PC-3 (cell line): ENCODE measurements around the gene FUT8. TPM values are rescaled to one million over a fixed set of nuclear protein-coding genes. Genes with fewer than 3 reads are reported as not detected.
A peak's percentile ranks its signal among the peaks of the same experiment; 100 is the strongest.

Source experiments
- ATAC-seq: fragments of 200-7000 bp; cut with Tn5 transposase; 2 replicates; pipeline ENCODE4 v1.9.1; 2020; ENCODE audit warnings: mild to moderate bottlenecking, moderate library complexity
- BruUV-seq: library from RNA; stranded (reverse); fragments of 400-500 nt; replicated peaks from 2 replicates; lab custom pipeline; 2021; lab: Mats Ljungman, UMichigan
- CTCF ChIA-PET: fragments of 300-600 bp; sonication (Branson Sonifier 250); formaldehyde crosslinking; loops from one replicate; lab custom pipeline; 2022; ENCODE audit warnings: antibody characterized with exemption; lab: Charles Lee
- POLR2A ChIA-PET: fragments of 300-600 bp; sonication (Branson Sonifier 250); formaldehyde crosslinking; loops from one replicate; lab custom pipeline; 2022; ENCODE audit warnings: antibody characterized with exemption; ENCODE audit not compliant: unreplicated experiment; lab: Charles Lee
- DNase-seq: peaks from one replicate; pipeline ENCODE4 v3.0.0-alpha.2; 2015
- H2AFZ ChIP-seq: fragments of 300-600 bp; sonication (generic); 2 replicates; pipeline ENCODE4 v1.6.0; 2016; ENCODE audit warnings: antibody characterized with exemption, low read length
- H3F3A ChIP-seq: fragments of 300-600 bp; sonication (generic); one replicate; pipeline ENCODE4 v1.6.0; 2017; ENCODE audit warnings: antibody characterized with exemption, low read length, control low read depth, mild to moderate bottlenecking; ENCODE audit not compliant: unreplicated experiment
- H3K27ac ChIP-seq: fragments of 300-600 bp; sonication (generic); 2 replicates; pipeline ENCODE4 v1.5.1; 2016; ENCODE audit warnings: mild to moderate bottlenecking, low read length
- H3K27me3 ChIP-seq: fragments of 300-600 bp; sonication (generic); 2 replicates; pipeline ENCODE4 v1.6.1; 2016; ENCODE audit warnings: low read length, mixed read lengths
- H3K36me3 ChIP-seq: fragments of 300-600 bp; sonication (generic); 2 replicates; pipeline ENCODE4 v1.6.1; 2016; ENCODE audit warnings: low read depth, mixed run types, low read length, mixed read lengths
- H3K4me1 ChIP-seq: fragments of 300-600 bp; sonication (generic); 2 replicates; pipeline ENCODE4 v1.5.1; 2016; ENCODE audit warnings: low read length; ENCODE audit not compliant: insufficient read depth
- H3K4me2 ChIP-seq: fragments of 300-600 bp; sonication (generic); 2 replicates; pipeline ENCODE4 v1.6.0; 2016; ENCODE audit warnings: low read length
- H3K4me3 ChIP-seq: fragments of 300-600 bp; sonication (generic); 2 replicates; pipeline ENCODE4 v1.5.1; 2016; ENCODE audit warnings: mild to moderate bottlenecking, low read length, mixed read lengths
- H3K79me2 ChIP-seq: fragments of 300-600 bp; sonication (generic); 2 replicates; pipeline ENCODE4 v1.6.1; 2017; ENCODE audit warnings: low read length, mixed read lengths
- H3K9ac ChIP-seq: fragments of 300-600 bp; sonication (generic); 2 replicates; pipeline ENCODE4 v1.6.0; 2016; ENCODE audit warnings: mild to moderate bottlenecking, low read length
- H3K9me2 ChIP-seq: fragments of 300-600 bp; sonication (generic); replicated peaks from 2 replicates; pipeline ENCODE4 v1.6.1; 2016; ENCODE audit warnings: mixed run types, low read length, mixed read lengths
- H3K9me3 ChIP-seq: fragments of 300-600 bp; sonication (generic); 2 replicates; pipeline ENCODE4 v1.6.1; 2016; ENCODE audit warnings: low read length, mixed read lengths
- H4K20me1 ChIP-seq: fragments of 300-600 bp; sonication (generic); 2 replicates; pipeline ENCODE4 v1.6.1; 2016; ENCODE audit warnings: low read length, mixed read lengths
- CTCF ChIP-seq: fragments of 300-600 bp; sonication (generic); conservative IDR thresholded peaks from 2 replicates; pipeline ENCODE4 v1.5.1; 2017; ENCODE audit warnings: antibody characterized with exemption, low read depth, mild to moderate bottlenecking, low read length
- EZH2 ChIP-seq: fragments of 300-600 bp; sonication (generic); IDR thresholded peaks from one replicate; pipeline ENCODE4 v1.6.1; 2017; ENCODE audit warnings: antibody characterized with exemption, mild to moderate bottlenecking, low read length; ENCODE audit not compliant: unreplicated experiment
- EZH2phosphoT487 ChIP-seq: fragments of 300-600 bp; sonication (generic); IDR thresholded peaks from 2 replicates; pipeline ENCODE4 v1.6.1; 2018; ENCODE audit warnings: mild to moderate bottlenecking, antibody characterized with exemption, low read length, borderline replicate concordance
- intact Hi-C: fragments of 100-400 bp; cut with micrococcal nuclease; formaldehyde crosslinking; loops from 2 replicates; pipeline ENCODE4 v1.9.0; 2023
- total RNA-seq: library from RNA; depleted of rRNA; stranded (reverse); fragments of >200 nt; gene quantifications from 2 replicates; pipeline ENCODE4 v1.2.3, GENCODE V29; 2014

The FUT8 gene
- total RNA-seq, 1 experiment from 2014 or later, result 132 TPM

GRCh38 chr14:65554837-65555236 is 142.3 kb downstream of the FUT8 start:
- no peak overlapping the region for H3K27ac ChIP-seq
- TF ChIP-seq CTCF (no peak), EZH2phosphoT487 (no peak), EZH2 (no peak)
- no peak overlapping the region for H2AFZ ChIP-seq
- BruUV-seq, result no TSS peak
- peak; percentile 37 for ATAC-seq
- peaks cover 22% of the 10 kb centered on the region; the same call in 1 of the 2 replicates for H4K20me1 ChIP-seq
- H3K79me2 ChIP-seq, result peaks cover 94% of the 10 kb centered on the region
- no peak for DNase-seq
- ChIA-PET CTCF (interaction anchor here (0.8 kb wide), 1 partner anchor 451 kb away, joined by 3 read pairs; no protein-coding TSS in a partner anchor), POLR2A (interaction anchor here (0.6 kb wide), 3 partner anchors 17 to 114 kb away, joined by 3 to 5 read pairs (median 3); no protein-coding TSS in a partner anchor)
- no peaks in the 10 kb centered on the region for H3F3A ChIP-seq
- no peaks in the 10 kb centered on the region for H3K27me3 ChIP-seq
- H3K36me3 ChIP-seq, result no peaks in the 10 kb centered on the region
- no peak overlapping the region for H3K9ac ChIP-seq
- no peak overlapping the region for H3K4me2 ChIP-seq
- peaks cover 20% of the 10 kb centered on the region for H3K4me1 ChIP-seq
- intact Hi-C loops, result loop anchor here (5.0 kb wide), 2 partner anchors 37 to 38 kb away; no protein-coding TSS in a partner anchor
- H3K9me2 ChIP-seq, result no peaks in the 10 kb centered on the region
- H3K9me3 ChIP-seq, result no peaks in the 10 kb centered on the region
- no peak overlapping the region for H3K4me3 ChIP-seq

GRCh38 chr14:65555358-65555757 is 142.8 kb downstream of the FUT8 start:
- H3K4me3 ChIP-seq, result no peak overlapping the region
- no peak overlapping the region for H3K27ac ChIP-seq
- H3K4me2 ChIP-seq, result no peak overlapping the region
- intact Hi-C loops, result no loop called here
- H3K9ac ChIP-seq, result no peak overlapping the region
- DNase-seq, result no peak
- H3K9me2 ChIP-seq, result no peaks in the 10 kb centered on the region
- no peak overlapping the region for H2AFZ ChIP-seq
- POLR2A ChIA-PET, result interaction anchor here (0.6 kb wide), 1 partner anchor 18 kb away, joined by 3 read pairs; no protein-coding TSS in a partner anchor
- H3K4me1 ChIP-seq, result peaks cover 20% of the 10 kb centered on the region
- no peaks in the 10 kb centered on the region for H3K27me3 ChIP-seq
- no peak for TF ChIP-seq CTCF
- TF ChIP-seq EZH2phosphoT487, result no peak
- TF ChIP-seq EZH2, result no peak
- CTCF ChIA-PET, result interaction anchor here (0.5 to 0.8 kb wide), 3 partner anchors 152 to 451 kb away, joined by 3 read pairs; no protein-coding TSS in a partner anchor
- no peaks in the 10 kb centered on the region for H3F3A ChIP-seq
- peaks cover 93% of the 10 kb centered on the region for H3K79me2 ChIP-seq
- BruUV-seq, result no TSS peak
- no peak for ATAC-seq
- H4K20me1 ChIP-seq, result peaks cover 22% of the 10 kb centered on the region; the same call in 1 of the 2 replicates
- H3K36me3 ChIP-seq, result 0 out of 2 replicates have a peak, but pooled peaks cover under 1% of the 10 kb centered on the region
- no peaks in the 10 kb centered on the region for H3K9me3 ChIP-seq

- peaks cover 20% of the 10 kb centered on the region; the same call in 1 of the 2 replicates for H3K36me3 ChIP-seq
- intact Hi-C loops, result no loop called here
- no peak for ATAC-seq
- H2AFZ ChIP-seq, result no peak overlapping the region
- no peak overlapping the region for H3K4me2 ChIP-seq
- H3K79me2 ChIP-seq, result peaks cover 84% of the 10 kb centered on the region
- peaks cover under 1% of the 10 kb centered on the region for H3F3A ChIP-seq
- H3K27ac ChIP-seq, result no peak overlapping the region
- no peaks in the 10 kb centered on the region for H3K9me2 ChIP-seq
- ChIA-PET CTCF (no interaction called here), POLR2A (interaction anchor here (0.5 to 0.7 kb wide), 2 partner anchors 154 to 854 kb away, joined by 3 to 9 read pairs; partner anchors contain the start of gene PLEKHG3)
- H3K4me1 ChIP-seq, result peaks cover 24% of the 10 kb centered on the region
- no peak for TF ChIP-seq CTCF
- no peak for TF ChIP-seq EZH2
- TF ChIP-seq EZH2phosphoT487, result no peak
- no peak overlapping the region for H3K9ac ChIP-seq
- DNase-seq, result no peak
- H3K4me3 ChIP-seq, result no peak overlapping the region
- no TSS peak for BruUV-seq
- H4K20me1 ChIP-seq, result peaks cover 16% of the 10 kb centered on the region; the same call in 1 of the 2 replicates
- no peaks in the 10 kb centered on the region for H3K27me3 ChIP-seq
- no peaks in the 10 kb centered on the region for H3K9me3 ChIP-seq
Measured at GRCh38 chr14:65558363-65558762, 145.8 kb downstream of the FUT8 start.
